ENCODE measurements around the gene PRDX6.

DNA sequence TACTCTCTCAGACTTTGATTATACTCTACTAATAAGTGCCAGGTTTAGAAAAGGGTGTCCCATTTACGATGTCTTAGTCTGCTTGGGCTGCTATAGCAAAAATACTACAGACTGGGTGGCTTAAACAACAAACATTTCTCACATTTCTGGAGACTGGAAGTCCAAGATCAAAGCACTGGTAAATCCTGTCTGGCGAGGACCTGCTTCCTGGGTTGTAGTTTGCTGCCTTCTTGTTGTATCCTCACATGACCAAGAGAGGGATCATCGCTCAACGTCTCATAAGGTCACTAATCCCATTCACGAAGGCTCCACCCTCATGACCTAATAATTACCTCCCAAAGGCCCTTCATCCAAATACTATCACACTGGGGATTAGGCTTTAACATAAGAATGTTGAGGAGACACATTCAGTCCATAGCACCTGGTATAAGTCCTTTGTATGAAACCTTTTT lies 12.0 kb downstream of the PRDX6 start:
- no peak for TF ChIP-seq EZH2 (IDR thresholded peaks at IDR 0.05; ENCODE audit: borderline replicate concordance, insufficient read depth, low read depth, low read length, poor library complexity, severe bottlenecking)
- TF ChIP-seq, protein P1, sequence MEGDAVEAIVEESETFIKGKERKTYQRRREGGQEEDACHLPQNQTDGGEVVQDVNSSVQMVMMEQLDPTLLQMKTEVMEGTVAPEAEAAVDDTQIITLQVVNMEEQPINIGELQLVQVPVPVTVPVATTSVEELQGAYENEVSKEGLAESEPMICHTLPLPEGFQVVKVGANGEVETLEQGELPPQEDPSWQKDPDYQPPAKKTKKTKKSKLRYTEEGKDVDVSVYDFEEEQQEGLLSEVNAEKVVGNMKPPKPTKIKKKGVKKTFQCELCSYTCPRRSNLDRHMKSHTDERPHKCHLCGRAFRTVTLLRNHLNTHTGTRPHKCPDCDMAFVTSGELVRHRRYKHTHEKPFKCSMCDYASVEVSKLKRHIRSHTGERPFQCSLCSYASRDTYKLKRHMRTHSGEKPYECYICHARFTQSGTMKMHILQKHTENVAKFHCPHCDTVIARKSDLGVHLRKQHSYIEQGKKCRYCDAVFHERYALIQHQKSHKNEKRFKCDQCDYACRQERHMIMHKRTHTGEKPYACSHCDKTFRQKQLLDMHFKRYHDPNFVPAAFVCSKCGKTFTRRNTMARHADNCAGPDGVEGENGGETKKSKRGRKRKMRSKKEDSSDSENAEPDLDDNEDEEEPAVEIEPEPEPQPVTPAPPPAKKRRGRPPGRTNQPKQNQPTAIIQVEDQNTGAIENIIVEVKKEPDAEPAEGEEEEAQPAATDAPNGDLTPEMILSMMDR (IDR thresholded peaks at IDR 0.05): no peak
